Memory B cell (primary cell): ENCODE data around the gene CD81.
A peak's percentile ranks its signal among the peaks of the same experiment; 100 is the strongest.

Source experiments
- ATAC-seq: fragments of 150-1000 bp; cut with Tn5 transposase; 2 replicates; pipeline ENCODE4 v1.10.0; 2021; ENCODE audit warnings: low read depth, mild to moderate bottlenecking, moderate library complexity
- DNase-seq, 2 donors: peaks; one replicate each; pipeline ENCODE4 v3.0.0; 2022; ENCODE audit warnings: low spot score in 2 of 2
- H3K27ac Mint-ChIP-seq: one replicate; pipeline ENCODE4 v1.8.0; 2022; ENCODE audit warnings: mild to moderate bottlenecking, moderate library complexity, mixed read lengths
- H3K27me3 Mint-ChIP-seq: one replicate; pipeline ENCODE4 v1.8.0; 2022; ENCODE audit warnings: mixed read lengths
- H3K36me3 Mint-ChIP-seq: one replicate; pipeline ENCODE4 v1.8.0; 2022; ENCODE audit warnings: mild to moderate bottlenecking, mixed read lengths
- H3K4me1 Mint-ChIP-seq: one replicate; pipeline ENCODE4 v1.8.0; 2022; ENCODE audit warnings: mixed read lengths
- H3K4me3 Mint-ChIP-seq: one replicate; pipeline ENCODE4 v1.8.0; 2022; ENCODE audit warnings: mild to moderate bottlenecking, moderate library complexity, mixed read lengths
- H3K9me3 Mint-ChIP-seq: one replicate; pipeline ENCODE4 v1.8.0; 2022; ENCODE audit warnings: mixed read lengths

The CD81 gene

GRCh38 chr11:2402890-2403645 lies 26.0 kb downstream of the CD81 start:
- Mint-ChIP-seq H3K27me3 (no peaks in the 10 kb centered on the region), H3K4me3 (peak overlapping the region; percentile 21), H3K9me3 (no peaks in the 10 kb centered on the region), H3K27ac (no peak overlapping the region), H3K36me3 (peaks cover 5% of the 10 kb centered on the region), H3K4me1 (peaks cover 11% of the 10 kb centered on the region)
- no peak for ATAC-seq
- no peak for DNase-seq

GRCh38 chr11:2404735-2405196 lies 27.7 kb downstream of the CD81 start:
- Mint-ChIP-seq H3K27ac (no peak overlapping the region), H3K9me3 (no peaks in the 10 kb centered on the region)

GRCh38 chr11:2406451-2406850 lies 29.3 kb downstream of the CD81 start:
- DNase-seq (no peak), ATAC-seq (no peak)
- Mint-ChIP-seq H3K9me3 (no peaks in the 10 kb centered on the region), H3K27me3 (peaks cover 2% of the 10 kb centered on the region), H3K4me1 (peaks cover 3% of the 10 kb centered on the region), H3K36me3 (peaks cover 5% of the 10 kb centered on the region), H3K4me3 (no peak overlapping the region), H3K27ac (no peak overlapping the region)

More at GRCh38 chr11:2404735-2405196, 27.7 kb downstream of the CD81 start:
- peaks cover 5% of the 10 kb centered on the region for H3K36me3 Mint-ChIP-seq
- no peak for ATAC-seq
- no peak for DNase-seq
- peaks cover 5% of the 10 kb centered on the region for H3K4me1 Mint-ChIP-seq
- H3K27me3 Mint-ChIP-seq, result no peaks in the 10 kb centered on the region
- no peak overlapping the region for H3K4me3 Mint-ChIP-seq

GRCh38 chr11:2406878-2407410 lies 29.8 kb downstream of the CD81 start:
- H3K4me1 Mint-ChIP-seq, result peaks cover 2% of the 10 kb centered on the region
- no peak for ATAC-seq
- H3K4me3 Mint-ChIP-seq, result no peak overlapping the region

GRCh38 chr11:2408671-2409070 lies 31.6 kb downstream of the CD81 start:
- peaks cover 2% of the 10 kb centered on the region for H3K27me3 Mint-ChIP-seq
- peaks cover 2% of the 10 kb centered on the region for H3K4me1 Mint-ChIP-seq
- no peaks in the 10 kb centered on the region for H3K9me3 Mint-ChIP-seq
- H3K27ac Mint-ChIP-seq, result no peak overlapping the region
- DNase-seq (no peak), ATAC-seq (no peak)
- H3K36me3 Mint-ChIP-seq, result peaks cover 2% of the 10 kb centered on the region
- no peak overlapping the region for H3K4me3 Mint-ChIP-seq

More at GRCh38 chr11:2406878-2407410, 29.8 kb downstream of the CD81 start:
- H3K27ac Mint-ChIP-seq, result no peak overlapping the region
- DNase-seq, result no peak
- peaks cover 2% of the 10 kb centered on the region for H3K27me3 Mint-ChIP-seq
- peaks cover 5% of the 10 kb centered on the region for H3K36me3 Mint-ChIP-seq
- H3K9me3 Mint-ChIP-seq, result no peaks in the 10 kb centered on the region

- Mint-ChIP-seq H3K36me3 (no peaks in the 10 kb centered on the region), H3K4me3 (no peak overlapping the region), H3K27ac (no peak overlapping the region), H3K9me3 (no peaks in the 10 kb centered on the region), H3K27me3 (peaks cover 2% of the 10 kb centered on the region), H3K4me1 (no peaks in the 10 kb centered on the region)
- DNase-seq (no peak), ATAC-seq (no peak)
Measured at GRCh38 chr11:2409126-2409525, 32.0 kb downstream of the CD81 start.

- Mint-ChIP-seq H3K27me3 (peaks cover 2% of the 10 kb centered on the region), H3K4me3 (no peak overlapping the region), H3K36me3 (no peaks in the 10 kb centered on the region), H3K9me3 (no peaks in the 10 kb centered on the region), H3K4me1 (no peaks in the 10 kb centered on the region), H3K27ac (no peak overlapping the region)
- DNase-seq (no peak), ATAC-seq (no peak)
Measured at GRCh38 chr11:2409611-2410468, 32.7 kb downstream of the CD81 start.

GRCh38 chr11:2410616-2411015 lies 33.5 kb downstream of the CD81 start:
- ATAC-seq (no peak), DNase-seq (no peak)
- Mint-ChIP-seq H3K4me1 (peaks cover 2% of the 10 kb centered on the region), H3K36me3 (no peaks in the 10 kb centered on the region), H3K27me3 (peaks cover 4% of the 10 kb centered on the region), H3K4me3 (no peak overlapping the region), H3K27ac (no peak overlapping the region), H3K9me3 (no peaks in the 10 kb centered on the region)

- Mint-ChIP-seq H3K4me1 (peaks cover 2% of the 10 kb centered on the region), H3K27ac (no peak overlapping the region), H3K4me3 (no peak overlapping the region), H3K36me3 (no peaks in the 10 kb centered on the region), H3K9me3 (no peaks in the 10 kb centered on the region), H3K27me3 (peaks cover 4% of the 10 kb centered on the region)
- no peak for ATAC-seq
- DNase-seq, result no peak
Measured at GRCh38 chr11:2411446-2412305, 34.6 kb downstream of the CD81 start.

- H3K4me1 Mint-ChIP-seq, result peaks cover 2% of the 10 kb centered on the region
- no peaks in the 10 kb centered on the region for H3K9me3 Mint-ChIP-seq
- H3K27me3 Mint-ChIP-seq, result peaks cover 4% of the 10 kb centered on the region
Measured at GRCh38 chr11:2412323-2412722, 35.2 kb downstream of the CD81 start.

GRCh38 chr11:2413742-2414579 lies 36.9 kb downstream of the CD81 start:
- ATAC-seq, result no peak
- H3K27me3 Mint-ChIP-seq, result peaks cover 4% of the 10 kb centered on the region
- H3K9me3 Mint-ChIP-seq, result no peaks in the 10 kb centered on the region
- no peaks in the 10 kb centered on the region for H3K36me3 Mint-ChIP-seq
- H3K4me1 Mint-ChIP-seq, result peaks cover 2% of the 10 kb centered on the region
- no peak overlapping the region for H3K4me3 Mint-ChIP-seq
- DNase-seq, result no peak
- no peak overlapping the region for H3K27ac Mint-ChIP-seq

More at GRCh38 chr11:2412323-2412722, 35.2 kb downstream of the CD81 start:
- H3K36me3 Mint-ChIP-seq, result no peaks in the 10 kb centered on the region
- no peak overlapping the region for H3K27ac Mint-ChIP-seq
- H3K4me3 Mint-ChIP-seq, result no peak overlapping the region
- ATAC-seq (no peak), DNase-seq (no peak)

- ATAC-seq, result no peak
- Mint-ChIP-seq H3K27ac (no peak overlapping the region), H3K4me1 (peaks cover 2% of the 10 kb centered on the region), H3K9me3 (no peaks in the 10 kb centered on the region), H3K36me3 (no peaks in the 10 kb centered on the region), H3K4me3 (no peak overlapping the region), H3K27me3 (peaks cover 4% of the 10 kb centered on the region)
- no peak for DNase-seq
Measured at GRCh38 chr11:2414616-2415015, 37.5 kb downstream of the CD81 start.

- Mint-ChIP-seq H3K27me3 (peaks cover 4% of the 10 kb centered on the region), H3K9me3 (no peaks in the 10 kb centered on the region), H3K4me3 (no peak overlapping the region), H3K4me1 (peaks cover 2% of the 10 kb centered on the region), H3K27ac (no peak overlapping the region), H3K36me3 (no peaks in the 10 kb centered on the region)
- ATAC-seq (no peak), DNase-seq (no peak)
Measured at GRCh38 chr11:2415171-2415570, 38.1 kb downstream of the CD81 start.
